ENCODE data around the gene SDF4. TPM values are rescaled to one million over a fixed set of nuclear protein-coding genes. Genes with fewer than 3 reads are reported as not detected.
"Not testable (repeated sequence)": the region's sequence is repeated elsewhere in the genome, so short reads cannot be mapped to it uniquely, and the experiment has no call there.

Gene SDF4
- total RNA-seq, 1 donor from 2014 or later = 28.2 TPM

GRCh38 chr1:1250786-1251284 is 19.0 kb upstream of the SDF4 start:
- Histone ChIP-seq H3K36me3 (ENCODE audit: control insufficient read depth in 3 of 3, insufficient read depth in 3 of 3, low read length in 3 of 3) (peaks cover 18 to 25% (median 20%) of the 10 kb centered on the region in 3 donors), H3K27me3 (ENCODE audit: control insufficient read depth in 3 of 3, insufficient read depth in 3 of 3, low read length in 3 of 3) (peaks cover 11 to 21% (median 18%) of the 10 kb centered on the region in 3 donors), H3K9ac (ENCODE audit: low read depth in 1 of 3, low read length in 3 of 3) (peak overlapping the region in 1 of 3 donors; percentile 16)

GRCh38 chr1:1248009-1248913 is 16.5 kb upstream of the SDF4 start:
- not testable (repeated sequence) for H3K9ac ChIP-seq (ENCODE audit: low read depth in 1 of 3, low read length in 3 of 3); H3K27ac ChIP-seq (ENCODE audit: low read depth, low read length); H3K4me1 ChIP-seq (ENCODE audit: control insufficient read depth in 3 of 3, insufficient read depth in 3 of 3, low read length in 3 of 3); H3K9me3 ChIP-seq (ENCODE audit: control insufficient read depth in 3 of 3, low read length in 3 of 3); H3K36me3 ChIP-seq (ENCODE audit: control insufficient read depth in 3 of 3, insufficient read depth in 3 of 3, low read length in 3 of 3); H3K4me3 ChIP-seq (ENCODE audit: low read length in 3 of 3)
- H3K27me3 ChIP-seq (ENCODE audit: control insufficient read depth in 3 of 3, insufficient read depth in 3 of 3, low read length in 3 of 3) = peaks cover 14 to 28% (median 25%) of the 10 kb centered on the region in 3 donors

More at GRCh38 chr1:1250786-1251284, 19.0 kb upstream of the SDF4 start:
- Histone ChIP-seq H3K9me3 (ENCODE audit: control insufficient read depth in 3 of 3, low read length in 3 of 3) (no peaks in the 10 kb centered on the region), H3K4me1 (ENCODE audit: control insufficient read depth in 3 of 3, insufficient read depth in 3 of 3, low read length in 3 of 3) (no peaks in the 10 kb centered on the region), H3K27ac (ENCODE audit: low read depth, low read length) (no peak overlapping the region), H3K4me3 (ENCODE audit: low read length in 3 of 3) (no peak overlapping the region)

DNA sequence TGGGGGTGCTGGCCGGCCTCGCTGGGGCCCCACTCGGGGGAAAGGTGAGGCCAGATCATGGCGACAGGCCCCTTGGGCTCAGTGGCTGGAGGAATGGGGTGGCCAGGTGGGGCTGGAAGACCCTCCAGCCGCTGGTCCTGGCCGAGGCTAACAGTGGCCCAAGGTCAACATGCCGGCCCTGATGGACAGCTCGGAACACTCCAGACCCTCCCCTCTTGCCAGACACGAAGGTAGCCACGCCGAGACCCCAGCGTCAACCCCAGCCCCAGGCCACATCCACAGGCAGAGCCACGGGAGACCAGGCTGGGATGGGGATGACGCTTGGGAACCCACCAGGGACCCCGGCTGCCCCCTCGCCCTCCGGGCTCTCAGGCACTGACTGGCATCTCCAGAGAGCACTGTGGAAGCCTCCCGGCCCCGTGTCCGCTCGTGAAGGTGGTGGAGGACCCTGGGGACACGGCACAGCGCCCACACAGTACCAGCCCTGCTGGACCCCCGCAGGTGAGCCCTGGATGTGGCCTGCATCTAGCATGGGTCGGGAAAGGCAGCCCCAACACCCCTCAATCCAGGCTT is 15.6 kb upstream of the SDF4 start:
- no peaks in the 10 kb centered on the region for H3K4me1 ChIP-seq (ENCODE audit: control insufficient read depth in 3 of 3, insufficient read depth in 3 of 3, low read length in 3 of 3)
- no peak overlapping the region for H3K4me3 ChIP-seq (ENCODE audit: low read length in 3 of 3)
- no peak overlapping the region for H3K27ac ChIP-seq (ENCODE audit: low read depth, low read length)

DNA sequence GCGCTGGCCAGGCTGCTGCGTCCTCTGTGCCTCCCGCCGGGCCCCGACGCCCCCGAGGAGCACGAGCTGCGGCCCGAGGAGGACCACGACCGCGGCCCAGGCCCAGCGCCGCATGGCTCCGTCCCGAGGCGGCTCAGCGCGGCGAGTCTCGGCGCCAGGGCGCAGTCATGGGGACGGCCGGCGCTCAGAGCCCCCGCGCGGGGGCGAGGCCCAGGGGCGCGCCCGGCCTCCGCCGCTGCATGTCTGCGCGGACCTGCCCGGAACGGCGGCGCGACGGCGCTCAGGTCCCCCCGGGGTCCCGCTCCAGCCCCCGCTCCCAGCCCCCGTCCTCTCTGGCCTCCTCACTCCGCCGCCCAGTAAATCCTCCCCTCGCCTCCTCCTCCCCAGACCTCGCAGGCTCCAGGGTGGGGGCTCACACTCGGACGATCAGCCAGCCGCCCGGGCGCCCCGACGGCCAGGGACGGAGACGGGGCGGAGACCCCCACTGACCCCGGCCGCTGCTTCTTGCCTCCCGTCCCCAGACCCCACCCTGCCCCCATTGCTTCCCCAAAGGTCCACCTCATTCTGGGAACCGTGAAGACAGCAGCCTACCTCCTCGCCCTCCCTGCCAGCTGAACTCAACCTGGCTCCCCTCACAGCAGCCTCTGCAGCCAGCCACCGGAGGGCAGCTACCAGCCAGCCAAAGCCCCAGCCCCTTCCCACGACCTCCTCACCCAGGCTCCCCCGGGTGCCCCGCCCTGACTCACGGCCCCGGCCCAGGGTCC is 15.0 kb upstream of the SDF4 start, which contains the start of gene C1QTNF12:
TSS of gene C1QTNF12 (minus strand) at position 146 of the 764 bp plus-strand sequence. CDS start at position 114, 32 bp downstream.
- H3K27me3 ChIP-seq (ENCODE audit: control insufficient read depth in 3 of 3, insufficient read depth in 3 of 3, low read length in 3 of 3) = peaks cover 14 to 28% (median 26%) of the 10 kb centered on the region in 3 donors
- no peaks in the 10 kb centered on the region for H3K36me3 ChIP-seq (ENCODE audit: control insufficient read depth in 3 of 3, insufficient read depth in 3 of 3, low read length in 3 of 3)
- no peaks in the 10 kb centered on the region for H3K9me3 ChIP-seq (ENCODE audit: control insufficient read depth in 3 of 3, low read length in 3 of 3)
- H3K9ac ChIP-seq (ENCODE audit: low read depth in 1 of 3, low read length in 3 of 3) = peak within 1 kb of the TSS in 1 of 3 donors; percentile 33
- no peak within 1 kb of the TSS for H3K4me3 ChIP-seq (ENCODE audit: low read length in 3 of 3)
- H3K4me1 ChIP-seq (ENCODE audit: control insufficient read depth in 3 of 3, insufficient read depth in 3 of 3, low read length in 3 of 3) = no peaks in the 10 kb centered on the region
- no peak within 1 kb of the TSS for H3K27ac ChIP-seq (ENCODE audit: low read depth, low read length)

More for the DNA sequence above, 15.6 kb upstream of the SDF4 start:
- H3K9ac ChIP-seq (ENCODE audit: low read depth in 1 of 3, low read length in 3 of 3) = no peak overlapping the region
- peaks cover 14 to 28% (median 26%) of the 10 kb centered on the region in 3 donors for H3K27me3 ChIP-seq (ENCODE audit: control insufficient read depth in 3 of 3, insufficient read depth in 3 of 3, low read length in 3 of 3)
- peaks cover 0 to under 1% (median 0%) of the 10 kb centered on the region in 3 donors for H3K36me3 ChIP-seq (ENCODE audit: control insufficient read depth in 3 of 3, insufficient read depth in 3 of 3, low read length in 3 of 3)
- H3K9me3 ChIP-seq (ENCODE audit: control insufficient read depth in 3 of 3, low read length in 3 of 3) = no peaks in the 10 kb centered on the region

DNA sequence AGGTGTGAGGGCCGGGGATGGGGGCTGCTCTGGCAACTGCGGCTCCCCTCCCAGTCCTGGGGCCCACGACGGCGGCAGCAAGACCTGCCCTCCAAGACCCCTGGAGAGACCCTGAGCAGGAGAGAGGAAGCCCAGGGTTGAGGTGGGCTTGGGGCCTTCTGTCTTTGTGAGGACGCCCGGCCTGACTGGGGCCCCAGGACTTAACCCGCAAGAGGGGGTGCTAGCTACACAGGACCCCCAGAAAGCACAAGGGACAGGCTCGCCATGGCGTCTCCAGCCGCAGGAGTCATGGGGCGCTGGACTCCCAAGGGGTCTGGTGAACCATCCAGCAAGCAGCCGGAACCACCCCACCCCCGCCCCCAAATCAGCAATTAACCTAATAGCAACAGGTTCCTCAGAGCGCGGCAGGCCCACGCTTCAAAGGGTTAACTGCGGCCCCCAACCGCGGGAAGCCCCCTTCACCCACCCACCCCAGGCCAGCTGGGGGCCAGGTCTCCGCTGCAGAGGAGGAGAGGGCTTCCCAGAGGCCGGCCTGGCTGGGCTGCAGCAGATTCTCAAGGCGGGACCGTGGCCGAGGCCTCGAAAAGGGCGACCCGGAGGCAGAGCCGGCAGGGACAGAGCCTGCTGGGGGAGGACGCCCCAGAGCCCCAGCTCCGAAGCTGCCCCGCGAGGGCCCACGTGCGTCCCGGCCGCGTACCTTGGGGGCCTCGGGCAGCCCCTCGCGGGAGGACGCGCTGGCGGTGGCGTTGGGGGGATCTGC is 14.2 kb upstream of the SDF4 start:
- H3K27me3 ChIP-seq (ENCODE audit: control insufficient read depth in 3 of 3, insufficient read depth in 3 of 3, low read length in 3 of 3) = peaks cover 14 to 33% (median 29%) of the 10 kb centered on the region in 3 donors
- peak overlapping the region in 1 of 3 donors; percentile 33 for H3K9ac ChIP-seq (ENCODE audit: low read depth in 1 of 3, low read length in 3 of 3)
- no peaks in the 10 kb centered on the region for H3K4me1 ChIP-seq (ENCODE audit: control insufficient read depth in 3 of 3, insufficient read depth in 3 of 3, low read length in 3 of 3)
- no peaks in the 10 kb centered on the region for H3K36me3 ChIP-seq (ENCODE audit: control insufficient read depth in 3 of 3, insufficient read depth in 3 of 3, low read length in 3 of 3)
- H3K4me3 ChIP-seq (ENCODE audit: low read length in 3 of 3) = no peak overlapping the region
- H3K27ac ChIP-seq (ENCODE audit: low read depth, low read length) = no peak overlapping the region
- H3K9me3 ChIP-seq (ENCODE audit: control insufficient read depth in 3 of 3, low read length in 3 of 3) = no peaks in the 10 kb centered on the region

- no peaks in the 10 kb centered on the region for H3K9me3 ChIP-seq (ENCODE audit: control insufficient read depth in 3 of 3, low read length in 3 of 3)
- H3K9ac ChIP-seq (ENCODE audit: low read depth in 1 of 3, low read length in 3 of 3) = no peak overlapping the region
- H3K27me3 ChIP-seq (ENCODE audit: control insufficient read depth in 3 of 3, insufficient read depth in 3 of 3, low read length in 3 of 3) = peaks cover 14 to 37% (median 29%) of the 10 kb centered on the region in 3 donors
- no peaks in the 10 kb centered on the region for H3K36me3 ChIP-seq (ENCODE audit: control insufficient read depth in 3 of 3, insufficient read depth in 3 of 3, low read length in 3 of 3)
- no peak overlapping the region for H3K4me3 ChIP-seq (ENCODE audit: low read length in 3 of 3)
- H3K4me1 ChIP-seq (ENCODE audit: control insufficient read depth in 3 of 3, insufficient read depth in 3 of 3, low read length in 3 of 3) = no peaks in the 10 kb centered on the region
- no peak overlapping the region for H3K27ac ChIP-seq (ENCODE audit: low read depth, low read length)
Observed at GRCh38 chr1:1245178-1245816, 13.5 kb upstream of the SDF4 start.

DNA sequence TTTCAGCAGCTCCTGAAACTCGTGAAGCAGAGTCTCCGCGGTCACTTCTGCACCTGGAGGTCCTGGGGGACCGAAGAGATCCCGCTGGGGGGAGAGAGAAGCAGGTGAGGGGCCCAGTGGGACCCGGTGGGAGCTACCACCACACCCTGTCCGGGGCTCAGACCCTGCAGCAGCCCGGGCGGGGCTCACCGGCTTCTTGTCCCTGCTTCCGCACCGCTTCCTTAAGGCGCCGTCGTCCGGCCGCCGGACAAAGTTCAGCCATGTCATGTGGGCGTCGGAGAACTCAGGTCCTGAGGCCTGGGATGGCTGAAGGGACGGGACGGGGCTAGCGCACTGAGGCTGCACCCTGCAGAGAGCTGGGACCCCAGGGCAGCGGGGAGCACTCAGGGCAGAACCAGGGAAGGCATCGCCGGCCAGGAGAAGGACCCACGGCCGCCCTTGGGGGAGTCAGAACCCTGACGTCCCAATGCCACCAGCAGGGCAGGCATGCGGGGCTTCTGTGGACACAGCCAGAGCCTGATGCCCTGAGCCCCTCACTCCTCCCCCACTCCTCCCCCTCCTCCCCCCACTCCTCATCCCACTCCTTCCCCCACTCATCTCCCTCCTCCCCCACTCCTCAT is 12.5 kb upstream of the SDF4 start:
- H3K9ac ChIP-seq (ENCODE audit: low read depth in 1 of 3, low read length in 3 of 3) = no peak overlapping the region
- H3K36me3 ChIP-seq (ENCODE audit: control insufficient read depth in 3 of 3, insufficient read depth in 3 of 3, low read length in 3 of 3) = no peaks in the 10 kb centered on the region
- H3K9me3 ChIP-seq (ENCODE audit: control insufficient read depth in 3 of 3, low read length in 3 of 3) = no peaks in the 10 kb centered on the region
- H3K4me3 ChIP-seq (ENCODE audit: low read length in 3 of 3) = peak overlapping the region in 1 of 3 donors; percentile 41
- H3K27me3 ChIP-seq (ENCODE audit: control insufficient read depth in 3 of 3, insufficient read depth in 3 of 3, low read length in 3 of 3) = peaks cover 24 to 47% (median 39%) of the 10 kb centered on the region in 3 donors
- peaks cover 0 to 4% (median 0%) of the 10 kb centered on the region in 3 donors for H3K4me1 ChIP-seq (ENCODE audit: control insufficient read depth in 3 of 3, insufficient read depth in 3 of 3, low read length in 3 of 3)
- H3K27ac ChIP-seq (ENCODE audit: low read depth, low read length) = no peak overlapping the region

DNA sequence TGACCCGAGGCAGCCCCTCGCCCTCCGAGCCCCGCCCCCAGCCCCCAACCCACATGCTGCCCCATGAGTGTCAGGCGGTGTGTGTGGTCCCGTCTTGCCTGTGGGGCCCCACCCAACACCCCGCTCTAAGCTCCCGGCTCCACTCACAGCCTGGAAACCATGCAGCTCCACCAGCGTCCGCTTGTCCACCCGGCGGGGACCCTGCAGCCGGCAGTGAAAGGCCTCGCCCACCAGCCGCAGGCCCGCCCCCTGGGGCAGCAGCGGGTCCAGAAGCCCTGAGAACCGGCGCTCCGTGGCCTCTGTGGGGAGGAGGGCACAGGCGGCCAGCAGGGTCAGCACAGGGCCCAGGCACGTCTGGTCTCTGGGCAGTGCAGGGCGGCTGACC is 12.0 kb upstream of the SDF4 start:
- Histone ChIP-seq H3K27ac (ENCODE audit: low read depth, low read length) (no peak overlapping the region), H3K9ac (ENCODE audit: low read depth in 1 of 3, low read length in 3 of 3) (no peak overlapping the region), H3K9me3 (ENCODE audit: control insufficient read depth in 3 of 3, low read length in 3 of 3) (no peaks in the 10 kb centered on the region), H3K4me1 (ENCODE audit: control insufficient read depth in 3 of 3, insufficient read depth in 3 of 3, low read length in 3 of 3) (peaks cover 0 to 4% (median 2%) of the 10 kb centered on the region in 3 donors), H3K36me3 (ENCODE audit: control insufficient read depth in 3 of 3, insufficient read depth in 3 of 3, low read length in 3 of 3) (no peaks in the 10 kb centered on the region), H3K4me3 (ENCODE audit: low read length in 3 of 3) (peak overlapping the region in 1 of 3 donors; percentile 41), H3K27me3 (ENCODE audit: control insufficient read depth in 3 of 3, insufficient read depth in 3 of 3, low read length in 3 of 3) (peaks cover 28 to 52% (median 43%) of the 10 kb centered on the region in 3 donors)
